GDM1 (cell line): ENCODE measurements around the gene SLC37A1.

Experiments used
- DNase-seq: peaks from one replicate; lab custom pipeline; 2025; lab: John Stamatoyannopoulos, UW

The SLC37A1 gene

DNA sequence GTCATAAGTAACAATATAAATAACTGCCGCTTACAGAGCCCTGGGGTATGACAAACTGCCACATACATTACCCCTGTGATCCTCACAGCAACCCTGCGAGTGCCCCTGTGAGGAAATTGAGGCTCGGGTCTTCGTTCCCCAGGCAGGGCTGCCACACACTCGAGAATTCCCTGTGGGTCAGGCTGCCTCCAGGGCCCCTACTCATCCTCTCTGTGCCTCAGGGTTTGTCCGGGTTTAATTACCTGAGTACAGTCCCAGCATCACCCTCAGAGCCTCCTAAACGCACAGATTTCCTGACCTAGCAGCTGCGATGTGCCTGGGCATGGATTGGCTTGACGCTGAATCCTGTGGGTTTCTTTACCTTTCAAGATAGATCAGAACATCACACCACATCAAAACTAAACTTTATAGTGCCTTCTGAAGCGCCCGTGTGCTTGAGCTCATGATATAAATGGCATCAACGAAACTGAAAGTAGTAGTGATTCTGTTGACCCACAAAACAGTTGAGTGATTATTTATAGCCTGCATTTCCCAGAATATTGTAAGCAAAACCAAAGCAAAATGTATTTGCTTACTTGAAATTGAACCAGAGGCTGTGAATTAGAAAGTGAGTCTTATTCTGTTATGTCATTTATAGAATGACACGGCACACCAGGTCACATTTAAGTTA, 14.0 kb downstream of the SLC37A1 start:
- no peak for DNase-seq

DNA sequence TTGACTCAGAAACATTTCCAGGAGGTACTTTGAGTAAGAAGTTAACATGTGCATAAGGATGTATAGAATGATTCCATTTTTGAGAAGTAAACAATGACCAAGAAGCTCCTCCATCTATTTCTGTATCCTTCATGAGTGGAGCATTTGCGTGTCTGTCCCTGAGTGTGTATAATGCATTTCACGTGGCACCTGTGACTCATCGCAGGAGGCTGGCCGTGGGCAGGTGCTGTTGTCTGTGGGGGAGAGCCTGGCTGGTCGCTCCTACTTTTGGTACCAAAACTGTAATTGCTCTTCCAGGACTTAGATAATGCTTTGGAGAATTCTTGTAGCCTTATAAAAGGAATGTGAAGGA, 16.5 kb downstream of the SLC37A1 start:
- DNase-seq: no peak

DNA sequence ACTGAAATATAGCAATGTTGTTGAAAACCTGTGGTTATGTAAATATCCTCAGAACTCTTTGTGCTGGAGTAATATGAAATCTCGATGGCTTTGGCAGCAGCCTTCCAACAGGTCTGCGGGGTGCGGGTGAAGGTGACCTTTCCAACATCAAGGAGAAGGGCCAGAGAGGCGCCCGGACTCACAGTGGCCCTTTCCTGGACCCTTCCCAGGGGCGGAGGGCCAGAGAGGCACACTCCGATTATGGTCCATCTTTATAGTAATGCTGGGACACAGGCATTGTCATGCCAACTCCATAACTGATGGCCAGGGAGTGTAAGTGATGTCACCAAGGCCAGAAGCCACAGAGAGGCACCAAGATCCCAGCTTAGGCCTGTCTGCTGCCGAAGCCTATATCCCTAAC, 18.1 kb downstream of the SLC37A1 start:
- no peak for DNase-seq

- DNase-seq: no peak
Observed at GRCh38 chr21:42532466-42533181, 19.0 kb downstream of the SLC37A1 start.

DNA sequence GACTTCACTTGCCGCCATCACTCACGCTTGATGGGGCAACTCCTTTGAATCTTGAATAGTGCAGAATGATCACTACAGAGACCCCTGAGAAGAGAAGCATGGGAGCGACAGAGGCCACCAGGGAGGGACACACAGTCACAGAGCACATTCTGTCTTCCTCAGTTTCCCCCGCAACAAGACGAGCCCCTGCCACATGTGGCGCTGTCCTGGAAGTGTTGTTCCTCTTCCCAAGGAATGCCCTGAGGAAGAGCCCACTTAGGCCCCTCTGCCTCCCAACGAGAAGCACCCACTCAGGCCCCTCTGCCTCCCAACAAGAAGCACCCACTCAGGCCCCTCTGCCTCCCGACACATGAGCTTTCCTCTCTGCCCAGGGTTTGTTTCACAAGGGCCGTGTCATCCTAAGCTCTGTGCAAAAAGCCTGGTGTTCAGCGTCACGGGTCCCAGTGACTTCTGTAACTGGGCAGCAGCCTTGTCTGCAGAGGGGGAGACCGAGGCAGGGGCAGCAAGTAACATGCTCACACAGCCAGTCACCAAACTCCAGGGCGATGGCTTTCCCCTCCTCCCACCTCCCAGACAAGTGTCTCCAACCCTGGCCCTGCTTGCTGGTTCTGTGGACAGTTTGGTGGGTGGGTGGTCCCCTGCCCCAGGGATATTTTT, 19.8 kb downstream of the SLC37A1 start:
- no peak for DNase-seq

GRCh38 chr21:42533963-42534355, 20.3 kb downstream of the SLC37A1 start:
- no peak for DNase-seq

GRCh38 chr21:42534421-42535378, 21.0 kb downstream of the SLC37A1 start:
- no peak for DNase-seq

DNA sequence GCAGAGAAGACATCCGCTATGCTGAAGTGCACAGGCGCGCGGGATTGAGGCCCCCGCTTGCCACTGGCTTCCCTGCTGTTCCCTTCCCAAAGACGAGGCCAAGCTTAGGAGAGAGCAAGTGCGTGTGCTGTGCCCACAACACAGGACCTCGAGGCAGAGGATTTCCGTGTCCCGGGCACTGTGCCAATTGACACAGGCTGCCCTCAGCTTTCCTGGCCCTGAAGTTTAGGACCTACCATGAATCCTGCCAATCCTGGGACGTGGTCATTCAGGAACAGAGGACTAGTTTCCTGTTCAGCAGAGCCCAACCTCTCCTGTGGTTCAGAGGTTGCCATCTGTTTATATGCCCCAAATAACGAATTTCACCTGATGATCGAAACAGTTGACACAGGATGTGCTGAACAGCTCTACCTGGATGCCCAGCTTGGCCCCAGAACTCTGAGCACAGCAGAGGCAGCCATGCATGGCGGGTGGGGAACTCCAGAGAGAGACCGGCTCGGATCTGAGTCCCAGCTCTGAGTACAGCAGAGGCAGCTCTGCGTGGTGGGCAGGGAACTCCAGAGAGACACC, 22.0 kb downstream of the SLC37A1 start:
- no peak for DNase-seq

GRCh38 chr21:42536601-42537000, 22.9 kb downstream of the SLC37A1 start:
- DNase-seq: no peak

DNA sequence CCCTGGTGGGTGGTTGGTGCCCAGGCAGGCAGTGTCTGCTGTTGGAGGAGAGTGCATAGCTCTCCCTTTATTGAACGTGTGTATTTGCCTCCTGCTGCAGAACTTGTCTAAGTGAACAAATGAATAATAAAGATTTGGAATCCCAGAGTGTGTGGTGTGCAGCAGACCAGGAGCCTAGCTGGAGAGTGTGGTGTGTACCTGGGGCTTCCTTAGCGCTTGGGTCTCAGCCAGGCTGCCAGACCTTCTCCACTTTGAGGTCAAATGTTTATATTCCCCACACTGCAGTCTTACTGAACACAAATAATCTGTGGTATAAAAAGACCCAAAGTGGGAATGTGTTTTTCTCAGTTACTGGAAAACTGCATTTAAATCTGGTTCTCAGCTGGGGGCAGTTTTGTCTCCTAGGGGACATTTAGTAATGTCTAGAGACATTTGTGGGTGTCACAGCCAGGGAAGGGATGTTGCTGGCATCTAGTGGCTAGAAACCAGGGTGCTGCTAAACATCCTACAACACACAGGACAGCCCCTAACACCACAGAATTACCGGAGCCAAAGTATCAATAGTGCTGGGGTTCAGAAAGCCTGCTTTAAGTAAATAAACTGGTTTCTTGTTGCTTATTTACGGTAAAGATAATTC, 23.6 kb downstream of the SLC37A1 start:
- no peak for DNase-seq

GRCh38 chr21:42538479-42539275, 25.0 kb downstream of the SLC37A1 start:
- DNase-seq: no peak

DNA sequence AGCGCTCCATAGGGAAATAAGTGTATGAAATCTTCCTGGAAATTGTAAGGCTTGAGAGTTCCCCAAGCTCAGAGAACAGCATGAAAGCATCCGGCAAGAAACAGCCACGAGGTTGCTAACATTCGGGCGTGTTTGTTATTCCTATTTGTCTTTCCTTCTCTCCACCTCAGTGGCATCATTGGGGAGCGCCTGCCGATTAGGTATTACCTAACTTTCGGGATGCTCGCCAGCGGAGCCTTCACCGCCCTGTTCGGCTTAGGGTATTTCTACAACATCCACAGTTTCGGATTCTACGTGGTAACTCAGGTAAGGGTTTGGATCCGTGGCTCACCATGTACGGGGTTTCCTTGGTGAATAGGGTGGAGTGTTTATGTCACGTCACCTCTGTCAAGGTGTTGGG, 25.7 kb downstream of the SLC37A1 start:
- no peak for DNase-seq

GRCh38 chr21:42539931-42540343, 26.3 kb downstream of the SLC37A1 start:
- no peak for DNase-seq

GRCh38 chr21:42540396-42540795, 26.7 kb downstream of the SLC37A1 start:
- DNase-seq: no peak

DNA sequence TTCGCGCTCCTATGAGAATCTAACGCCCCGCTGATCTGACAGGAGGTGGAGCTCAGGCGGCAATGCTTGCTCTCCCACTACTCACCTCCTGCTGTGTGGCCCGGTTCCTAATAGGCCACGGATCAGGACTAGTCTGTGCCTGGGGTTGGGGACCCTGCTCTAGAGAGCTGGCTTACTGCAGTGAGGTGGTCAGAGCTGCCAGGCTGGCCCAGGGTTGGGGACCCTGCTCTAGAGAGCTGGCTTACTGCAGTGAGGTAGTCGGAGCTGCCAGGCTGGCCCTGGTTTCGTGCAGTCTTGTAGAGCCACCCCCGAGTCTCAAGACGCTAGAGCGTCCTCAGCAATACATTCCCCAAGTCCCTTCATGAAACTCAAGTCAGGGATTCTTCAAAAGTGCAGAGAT, 27.5 kb downstream of the SLC37A1 start:
- no peak for DNase-seq

DNA sequence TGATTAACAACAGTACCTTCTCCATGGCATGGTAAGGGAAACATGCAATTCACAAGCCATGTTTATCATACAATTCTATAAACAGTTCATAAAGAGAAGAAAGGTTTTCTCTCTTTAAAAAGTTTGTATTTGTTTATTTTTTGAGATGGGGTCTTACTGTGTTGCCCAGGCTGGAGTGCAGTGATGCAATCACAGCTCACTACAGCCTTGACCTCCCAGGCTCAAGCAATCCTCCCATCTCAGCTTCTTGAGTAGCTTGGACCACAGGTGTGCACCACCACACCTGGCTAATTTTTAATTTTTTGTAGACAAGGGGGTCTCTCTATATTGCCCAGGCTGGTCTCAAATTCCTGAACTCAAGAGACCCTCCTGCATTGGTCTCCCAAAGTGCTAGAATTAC, 28.0 kb downstream of the SLC37A1 start:
- no peak for DNase-seq

DNA sequence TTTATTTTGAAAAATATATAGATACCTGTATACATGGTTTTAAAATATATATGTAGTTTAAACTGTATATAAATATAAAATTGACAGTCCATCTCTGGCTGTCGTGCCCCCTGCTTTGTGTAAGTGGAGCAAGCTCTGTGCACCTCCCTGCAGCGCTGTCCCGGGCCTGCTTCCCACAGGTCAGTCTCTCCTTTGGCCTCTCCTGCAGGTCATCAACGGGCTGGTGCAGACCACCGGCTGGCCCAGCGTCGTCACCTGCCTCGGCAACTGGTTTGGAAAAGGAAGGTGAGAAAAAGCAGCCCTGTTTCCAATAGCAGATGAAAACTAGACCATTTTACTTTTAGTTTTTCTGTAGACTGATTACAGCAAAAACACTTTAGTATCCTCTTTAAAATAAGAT, 28.5 kb downstream of the SLC37A1 start:
- DNase-seq: no peak

- no peak for DNase-seq
Observed at GRCh38 chr21:42542596-42542995, 28.9 kb downstream of the SLC37A1 start.

DNA sequence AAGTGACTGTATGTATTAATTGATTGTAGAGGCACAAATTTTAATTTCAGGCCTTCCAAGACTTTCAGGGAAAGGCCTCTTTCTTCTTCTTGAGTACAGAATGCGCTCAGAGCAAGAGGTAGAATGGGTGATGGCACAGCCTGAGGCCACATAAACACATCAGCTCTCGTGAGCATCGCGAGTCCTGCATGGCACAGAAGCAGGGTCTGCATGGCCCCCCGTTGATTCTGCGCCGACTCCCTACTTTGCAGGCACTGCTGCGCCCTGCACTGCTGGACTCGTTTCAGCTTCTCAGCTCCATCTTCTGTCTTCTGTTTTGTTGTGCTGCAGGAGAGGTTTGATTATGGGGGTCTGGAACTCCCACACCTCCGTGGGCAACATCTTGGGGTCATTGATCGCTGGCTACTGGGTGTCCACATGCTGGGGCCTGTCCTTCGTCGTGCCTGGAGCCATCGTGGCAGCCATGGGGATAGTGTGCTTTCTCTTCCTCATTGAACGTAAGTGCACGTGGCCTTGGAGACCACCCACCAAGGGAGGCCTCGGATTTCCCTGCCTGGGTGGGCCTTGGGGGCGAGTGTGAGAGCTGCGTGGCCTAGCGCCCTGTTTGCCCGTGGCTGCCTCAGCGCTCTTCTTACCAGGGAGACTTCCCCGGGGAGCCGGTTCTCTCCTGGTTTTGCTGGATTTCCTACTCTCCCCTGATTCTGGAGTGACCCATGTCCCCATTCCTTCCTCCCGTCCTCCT, 29.6 kb downstream of the SLC37A1 start:
- DNase-seq: no peak

GRCh38 chr21:42544544-42544943, 30.9 kb downstream of the SLC37A1 start:
- no peak for DNase-seq
